K562 (cell line): Measurements from ENCODE around the gene NEURL1. TPM values are rescaled to one million over a fixed set of nuclear protein-coding genes. Genes with fewer than 3 reads are reported as not detected.
"Not testable (repeated sequence)": the region's sequence is repeated elsewhere in the genome, so short reads cannot be mapped to it uniquely, and the experiment has no call there.

ENCODE experiments used
- ATAC-seq: fragments of 200-7000 bp; cut with Tn5 transposase; 3 replicates; pipeline ENCODE4 v1.9.1; 2020; ENCODE audit warnings: moderate library complexity
- BruUV-seq: library from RNA; stranded (reverse); fragments of 400-500 nt; replicated peaks from 2 replicates; lab custom pipeline; 2021; lab: Mats Ljungman, UMichigan
- CTCF ChIA-PET: fragments of 300-600 bp; formaldehyde crosslinking; extraction: SDS; loops from one replicate; lab custom pipeline; 2021; ENCODE audit warnings: low intra/inter-chr PET ratio; lab: Yijun Ruan, JAX
- POLR2A ChIA-PET: fragments of 300-600, 350-650 bp; sonication (Branson Sonifier 250); formaldehyde crosslinking; extraction: SDS; loops from one replicate; lab custom pipeline; 2021; ENCODE audit warnings: antibody characterized with exemption, inconsistent platforms; lab: Yijun Ruan, JAX
- DNase-seq, 4 experiments: peaks; one replicate each; pipeline versions ENCODE4 v3.0.0 to v3.0.0-alpha.2; 2011 to 2018; ENCODE audit warnings: low spot score in 3 of 4, mixed read lengths in 3 of 4; ENCODE audit errors: extremely low read depth in 1 of 4
- FAIRE-seq: peaks from 2 replicates; lab custom pipeline; 2011; peaks lifted over from hg19 to GRCh38; lab: Jason Lieb, UNC
- H2AFZ ChIP-seq: 2 replicates; pipeline ENCODE4 v1.6.0; 2011; ENCODE audit warnings: low read depth, low read length, control low read depth, inconsistent platforms
- H3K27ac ChIP-seq: fragments of 200-600 bp; 3 replicates; pipeline ENCODE4 v1.8.0; 2011; ENCODE audit warnings: low read depth, mild to moderate bottlenecking, control low read depth, inconsistent platforms, low read length, moderate library complexity, mixed read lengths; ENCODE audit errors: extremely low read depth
- H3K27me3 ChIP-seq, 2 experiments: fragments of 300-600 bp in 1 of 2; 2 replicates in 1 of 2; 3 replicates in 1 of 2; pipeline versions ENCODE4 v1.6.0 to v1.8.0; 2011; ENCODE audit warnings: inconsistent platforms in 2 of 2, low read length in 2 of 2, mild to moderate bottlenecking in 1 of 2, mixed read lengths in 1 of 2, moderate library complexity in 1 of 2; ENCODE audit not compliant: control insufficient read depth in 2 of 2, insufficient read depth in 2 of 2
- H3K36me3 ChIP-seq: fragments of 300-600 bp; 3 replicates; pipeline ENCODE4 v1.8.0; 2011; ENCODE audit warnings: mild to moderate bottlenecking, low read length, inconsistent platforms; ENCODE audit not compliant: control insufficient read depth, insufficient read depth
- H3K4me1 ChIP-seq, 2 experiments: fragments of 200-600 bp in 1 of 2; replicated peaks in 1 of 2; 2 replicates in 1 of 2; 3 replicates in 1 of 2; pipeline versions ENCODE4 v1.5.1 to v1.8.0; 2011; ENCODE audit warnings: inconsistent platforms in 2 of 2, low read length in 2 of 2, mild to moderate bottlenecking in 1 of 2, mixed read lengths in 1 of 2, moderate library complexity in 1 of 2; ENCODE audit not compliant: control insufficient read depth in 2 of 2, insufficient read depth in 2 of 2
- H3K4me2 ChIP-seq: 2 replicates; pipeline ENCODE4 v1.6.1; 2011; ENCODE audit warnings: low read length, control low read depth, inconsistent platforms, mixed read lengths; ENCODE audit not compliant: insufficient read depth
- H3K4me3 ChIP-seq: fragments of 200-600 bp; sonication (generic), shearing (Covaris generic); 2 replicates; pipeline ENCODE4 v1.5.1; 2016; ENCODE audit warnings: control low read depth, inconsistent platforms
- H3K79me2 ChIP-seq: fragments of 200-600 bp; 3 replicates; pipeline ENCODE4 v1.8.0; 2011; ENCODE audit warnings: low read length, inconsistent platforms; ENCODE audit not compliant: control insufficient read depth, insufficient read depth
- H3K9ac ChIP-seq, 2 experiments: 2 replicates each; pipeline versions ENCODE4 v1.6.0 to v1.6.1; 2011; ENCODE audit warnings: low read depth in 2 of 2, low read length in 2 of 2, control low read depth in 1 of 2, inconsistent platforms in 1 of 2, mild to moderate bottlenecking in 1 of 2, mixed read lengths in 1 of 2; ENCODE audit not compliant: insufficient read depth in 1 of 2
- H3K9me1 ChIP-seq: one replicate; pipeline ENCODE4 v1.6.0; 2011; ENCODE audit warnings: inconsistent platforms, mild to moderate bottlenecking, low read length, moderate library complexity; ENCODE audit not compliant: control insufficient read depth, insufficient read depth
- H3K9me3 ChIP-seq: replicated peaks from 2 replicates; pipeline ENCODE4 v1.5.1; 2011; ENCODE audit warnings: low read depth, low read length, inconsistent platforms; ENCODE audit not compliant: control insufficient read depth, insufficient read depth
- H4K20me1 ChIP-seq: replicated peaks from 2 replicates; pipeline ENCODE4 v1.6.1; 2011; ENCODE audit warnings: low read length, inconsistent platforms, mixed read lengths; ENCODE audit not compliant: control insufficient read depth, insufficient read depth
- CBFA2T2 ChIP-seq: fragments of 450-650 bp; conservative IDR thresholded peaks from 2 replicates; pipeline ENCODE4 v1.6.1; 2017; ENCODE audit warnings: mild to moderate bottlenecking
- NFE2 ChIP-seq: IDR thresholded peaks from 2 replicates; pipeline ENCODE4 v1.6.1; 2014; ENCODE audit warnings: antibody characterized with exemption, low read depth
- NFXL1 ChIP-seq: fragments of 450-650 bp; formaldehyde crosslinking; IDR thresholded peaks from 2 replicates; pipeline ENCODE4 v1.4.0; 2021; ENCODE audit warnings: mild to moderate bottlenecking
- PHB2 ChIP-seq: fragments of 450-650 bp; IDR thresholded peaks from 2 replicates; pipeline ENCODE4 v1.6.1; 2017; ENCODE audit warnings: low read depth
- ZNF445 ChIP-seq: fragments of 250-450 bp; sonication (Bioruptor Pico); IDR thresholded peaks from 2 replicates; pipeline ENCODE4 v1.4.0; 2020; ENCODE audit warnings: low read depth, mild to moderate bottlenecking, moderate library complexity
- WGBS: fragments of 100-300 bp; shearing (Covaris generic); methylation state at CpG from one replicate; pipeline ENCODE4 v1.1.6; 2016; ENCODE audit warnings: low coverage, mixed read lengths; ENCODE audit not compliant: insufficient coverage; ENCODE audit errors: missing lambda C conversion rate; 5-methylcytosine and 5-hydroxymethylcytosine counted together
- in situ Hi-C: fragments of 300-500 bp; cut with MboI; formaldehyde crosslinking; loops from 4 replicates; pipeline ENCODE4 v1.15.0; 2018; ENCODE audit warnings: inconsistent platforms, mixed read lengths
- intact Hi-C: fragments of 100-400 bp; cut with micrococcal nuclease; formaldehyde crosslinking; loops from 2 replicates; pipeline ENCODE4 v1.14.2; 2022
- polyA plus RNA-seq, 8 experiments: library from polyadenylated mRNA; depleted of rRNA in 4 of 8; stranded (reverse) in 5 of 8; unstranded in 3 of 8; fragments of >200 nt; fragmentation: Nextera tagmentation in 2 of 8; fragmentation: Illumina TruSeq in 1 of 8; extraction: Ambion mirVana in 2 of 8; extraction: Trizol in 1 of 8; gene quantifications; 2 replicates each; pipeline versions ENCODE4 v1.2.1 to v1.2.3, GENCODE V29; 2011 to 2014; ENCODE audit warnings: inconsistent platforms in 1 of 8, missing spikeins in 1 of 8
- total RNA-seq, 7 experiments: library from RNA; depleted of rRNA in 6 of 7; stranded (reverse); fragments of >200 nt in 6 of 7; fragmentation: Illumina TruSeq in 2 of 7; extraction: Trizol in 2 of 7; gene quantifications; 2 replicates each; pipeline versions ENCODE4 v1.2.1 to v1.2.3, GENCODE V29; 2011 to 2021; ENCODE audit warnings: low replicate concordance in 1 of 7
- TF ChIP-seq, protein P1 (sequence below): fragments of 250-450 bp; sonication (Bioruptor Pico); IDR thresholded peaks from 2 replicates; pipeline ENCODE4 v1.5.0; 2020; ENCODE audit warnings: mild to moderate bottlenecking, borderline replicate concordance

Gene NEURL1
- total and polyA plus RNA-seq, 9 of the 15 experiments (the other 6 are each of a cell fraction or from before 2014, with no cell fraction given) = 0.01 to 0.45 (median 0.16) TPM; not detected in 5

DNA sequence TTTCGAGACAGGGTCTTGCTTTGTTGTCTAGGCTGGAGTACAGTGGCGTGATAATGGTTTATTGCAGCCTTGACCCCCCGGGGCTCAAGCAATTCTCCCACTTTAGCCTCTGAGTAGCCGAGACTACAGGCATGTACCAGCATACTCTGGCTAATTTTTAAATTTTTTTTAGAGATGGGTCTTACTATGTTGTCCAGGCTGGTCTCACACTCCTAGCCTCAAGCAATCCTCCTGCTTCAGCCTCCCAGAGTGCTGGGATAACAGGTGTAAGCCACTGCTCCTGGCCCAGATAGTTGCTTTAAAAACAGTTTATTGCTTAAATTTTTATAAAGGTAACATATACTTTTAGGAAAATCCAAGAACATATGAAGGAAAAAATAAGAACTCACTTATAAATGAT lies 26.3 kb downstream of the NEURL1 start (continued):
- TF ChIP-seq NFE2 = no peak
- TF ChIP-seq CBFA2T2 = no peak
- TF ChIP-seq, protein P1, sequence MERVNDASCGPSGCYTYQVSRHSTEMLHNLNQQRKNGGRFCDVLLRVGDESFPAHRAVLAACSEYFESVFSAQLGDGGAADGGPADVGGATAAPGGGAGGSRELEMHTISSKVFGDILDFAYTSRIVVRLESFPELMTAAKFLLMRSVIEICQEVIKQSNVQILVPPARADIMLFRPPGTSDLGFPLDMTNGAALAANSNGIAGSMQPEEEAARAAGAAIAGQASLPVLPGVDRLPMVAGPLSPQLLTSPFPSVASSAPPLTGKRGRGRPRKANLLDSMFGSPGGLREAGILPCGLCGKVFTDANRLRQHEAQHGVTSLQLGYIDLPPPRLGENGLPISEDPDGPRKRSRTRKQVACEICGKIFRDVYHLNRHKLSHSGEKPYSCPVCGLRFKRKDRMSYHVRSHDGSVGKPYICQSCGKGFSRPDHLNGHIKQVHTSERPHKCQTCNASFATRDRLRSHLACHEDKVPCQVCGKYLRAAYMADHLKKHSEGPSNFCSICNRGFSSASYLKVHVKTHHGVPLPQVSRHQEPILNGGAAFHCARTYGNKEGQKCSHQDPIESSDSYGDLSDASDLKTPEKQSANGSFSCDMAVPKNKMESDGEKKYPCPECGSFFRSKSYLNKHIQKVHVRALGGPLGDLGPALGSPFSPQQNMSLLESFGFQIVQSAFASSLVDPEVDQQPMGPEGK (CRISPR knock-in tag) = no peak
- TF ChIP-seq PHB2 = no peak
- TF ChIP-seq NFXL1 (CRISPR knock-in tag) = no peak
- no peak for TF ChIP-seq ZNF445

DNA sequence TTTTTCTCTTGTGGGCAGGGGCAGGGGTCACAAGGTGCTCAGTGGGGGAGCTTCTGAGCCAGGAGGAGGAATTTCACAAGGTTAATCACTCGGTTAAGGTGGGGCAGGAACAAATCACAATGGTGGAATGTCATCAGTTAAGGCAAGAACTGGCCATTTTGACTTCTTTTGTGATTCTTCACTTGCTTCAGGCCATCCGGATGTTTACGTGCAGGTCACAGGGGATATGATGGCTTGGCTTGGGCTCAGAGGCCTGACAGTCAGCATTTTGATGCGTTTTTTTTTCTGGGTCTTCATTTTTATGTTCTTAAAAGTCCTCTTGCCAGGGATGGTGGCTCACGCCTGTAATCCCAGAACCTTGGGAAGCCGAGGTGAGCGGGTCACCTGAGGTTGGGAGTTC lies 28.5 kb downstream of the NEURL1 start:
- POLR2A ChIA-PET, FAIRE-seq, ATAC-seq, H3K9me1 ChIP-seq, H2AFZ ChIP-seq, in situ Hi-C loops, intact Hi-C loops, H3K4me1 ChIP-seq, H3K36me3 ChIP-seq, H3K79me2 ChIP-seq, H4K20me1 ChIP-seq, H3K27ac ChIP-seq, BruUV-seq, H3K9me3 ChIP-seq, H3K4me2 ChIP-seq, DNase-seq, CTCF ChIA-PET, H3K4me3 ChIP-seq, H3K9ac ChIP-seq: not testable (repeated sequence)
- 15% methylated on average over 5 of the region's 7 CpGs for WGBS
- peaks cover 0 to 14% of the 10 kb centered on the region in 2 experiments; a peak in 2 of 5 replicates for H3K27me3 ChIP-seq
